Urinary bladder (tissue), 2 donors: ENCODE measurements around the gene TLR10. TPM values are rescaled to one million over a fixed set of nuclear protein-coding genes. Genes with fewer than 3 reads are reported as not detected.

ENCODE experiments used
- polyA plus RNA-seq: library from polyadenylated mRNA; stranded (reverse); fragments of 200-250 nt; gene quantifications from one replicate; pipeline ENCODE4 v1.2.3, GENCODE V29; 2013
- small RNA-seq: library from RNA; depleted of rRNA; stranded (forward); fragments of <200 nt; gene quantifications from one replicate; pipeline ENCODE3, GENCODE V24; 2014
- total RNA-seq: library from RNA; depleted of rRNA; stranded (reverse); fragments of >200 nt; gene quantifications from one replicate; pipeline ENCODE4 v1.2.3, GENCODE V29; 2014
- donor health status: healthy.

Gene TLR10
- total and polyA plus RNA-seq, 2 donors, result 0.05 to 3.0 TPM

Small RNA genes lying within 50 kb of the gene (small RNA-seq; reads per million reads assigned to genes)
- not detected for gene RNA5SP158

Other genes with a start within 250 kb of the TLR10 start
- gene KLF3, start 118.8 kb downstream of the TLR10 start, total RNA-seq, result 65.0 TPM
- gene KLF3, start 118.8 kb downstream of the TLR10 start, polyA plus RNA-seq, result 25.7 TPM
- gene TLR1, start 21.8 kb upstream of the TLR10 start, total RNA-seq, result 17.2 TPM
- 4.4 TPM for gene TLR1, start 21.8 kb upstream of the TLR10 start, polyA plus RNA-seq
- gene TLR6, start 73.8 kb upstream of the TLR10 start, total RNA-seq, result 8.8 TPM
- gene TLR6, start 73.8 kb upstream of the TLR10 start, polyA plus RNA-seq, result 0.58 TPM
- 186 TPM for gene FAM114A1, start 84.8 kb upstream of the TLR10 start, total RNA-seq
- 65.8 TPM for gene FAM114A1, start 84.8 kb upstream of the TLR10 start, polyA plus RNA-seq
- gene TMEM156, start 249.4 kb upstream of the TLR10 start, total RNA-seq, result 0.74 TPM
- 0.53 TPM for gene TMEM156, start 249.4 kb upstream of the TLR10 start, polyA plus RNA-seq